GM13977 (cell line): Measurements from ENCODE around the gene MTF1.

Source experiments
- DNase-seq: peaks from one replicate; pipeline ENCODE4 v3.0.0; 2012; ENCODE audit warnings: low spot score
- CTCF ChIP-seq: IDR thresholded peaks from 2 replicates; pipeline ENCODE4 v1.5.1; 2012; ENCODE audit warnings: mild to moderate bottlenecking, control low read depth; ENCODE audit not compliant: insufficient read depth; ENCODE audit errors: extremely low read depth, missing control alignments
- in situ Hi-C: fragments of 300-500 bp; cut with MboI; formaldehyde crosslinking; loops from one replicate; pipeline ENCODE4 v1.12.0; 2022; ENCODE audit warnings: low sequenced_read_pairs, low pct_unique_long_range_greater_than_20kb, mixed read lengths, inconsistent platforms; ENCODE audit not compliant: unreplicated experiment

Gene MTF1

GRCh38 chr1:37867784-37868183 is 8.4 kb upstream of the MTF1 start:
- DNase-seq = no peak
- TF ChIP-seq CTCF = no peak
- in situ Hi-C loops = loop anchor here (25.0 kb wide), 1 partner anchor 305 kb away; the partner anchor contains the start of genes DNALI1 and SNIP1

- in situ Hi-C loops = loop anchor here (25.0 kb wide), 1 partner anchor 304 kb away; the partner anchor contains the start of genes DNALI1 and SNIP1
- no peak for TF ChIP-seq CTCF
- DNase-seq = no peak
Observed at GRCh38 chr1:37866491-37866890, 7.1 kb upstream of the MTF1 start.

GRCh38 chr1:37865348-37866120 is 6.1 kb upstream of the MTF1 start:
- TF ChIP-seq CTCF = no peak
- in situ Hi-C loops = loop anchor here (25.0 kb wide), 1 partner anchor 303 kb away; the partner anchor contains the start of genes DNALI1 and SNIP1
- DNase-seq = no peak

- TF ChIP-seq CTCF = no peak
- DNase-seq = no peak
- in situ Hi-C loops = loop anchor here (25.0 kb wide), 1 partner anchor 300 kb away; the partner anchor contains the start of genes DNALI1 and SNIP1
Observed at GRCh38 chr1:37862330-37862729, 2.9 kb upstream of the MTF1 start.

GRCh38 chr1:37861151-37861550 is 1.8 kb upstream of the MTF1 start:
- in situ Hi-C loops = loop anchor here (25.0 kb wide), 1 partner anchor 299 kb away; the partner anchor contains the start of genes DNALI1 and SNIP1
- no peak for TF ChIP-seq CTCF
- DNase-seq = no peak

GRCh38 chr1:37860346-37860666 is 914 bp upstream of the MTF1 start:
- in situ Hi-C loops = loop anchor here (25.0 kb wide), 1 partner anchor 298 kb away; the partner anchor contains the start of genes DNALI1 and SNIP1
- no peak for DNase-seq
- no peak for TF ChIP-seq CTCF
